Subcutaneous abdominal adipose tissue (tissue), 5 donors: ENCODE results near the gene LTN1.

Experiments
- H3K27ac ChIP-seq: one replicate; pipeline ENCODE4 v1.7.0; 2013; ENCODE audit warnings: low read depth, mild to moderate bottlenecking, inconsistent platforms, low read length, moderate library complexity
- H3K27me3 ChIP-seq, 5 donors: one replicate each; pipeline ENCODE4 v1.7.0; 2013; ENCODE audit warnings: low read length in 5 of 5, inconsistent platforms in 1 of 5; ENCODE audit not compliant: control insufficient read depth in 5 of 5, insufficient read depth in 4 of 5
- H3K36me3 ChIP-seq, 5 donors: one replicate each; pipeline ENCODE4 v1.7.0; 2013; ENCODE audit warnings: low read length in 5 of 5; ENCODE audit not compliant: control insufficient read depth in 5 of 5, insufficient read depth in 5 of 5
- H3K4me1 ChIP-seq, 5 donors: one replicate each; pipeline ENCODE4 v1.7.0; 2013; ENCODE audit warnings: low read length in 5 of 5, mild to moderate bottlenecking in 3 of 5, moderate library complexity in 1 of 5; ENCODE audit not compliant: control insufficient read depth in 5 of 5, insufficient read depth in 5 of 5
- H3K4me3 ChIP-seq, 5 donors: one replicate each; pipeline ENCODE4 v1.7.0; 2013; ENCODE audit warnings: low read length in 5 of 5, low read depth in 1 of 5
- H3K9ac ChIP-seq, 5 donors: one replicate each; pipeline ENCODE4 v1.7.0; 2013; ENCODE audit warnings: low read length in 5 of 5, mild to moderate bottlenecking in 4 of 5, moderate library complexity in 3 of 5
- H3K9me3 ChIP-seq, 5 donors: one replicate each; pipeline ENCODE4 v1.7.0; 2013; ENCODE audit warnings: low read length in 5 of 5; ENCODE audit not compliant: control insufficient read depth in 5 of 5
- donor health status: healthy.
- donor health status: healthy.
- donor health status: healthy.
- donor health status: healthy.
- donor health status: healthy.

Gene LTN1, protein sequence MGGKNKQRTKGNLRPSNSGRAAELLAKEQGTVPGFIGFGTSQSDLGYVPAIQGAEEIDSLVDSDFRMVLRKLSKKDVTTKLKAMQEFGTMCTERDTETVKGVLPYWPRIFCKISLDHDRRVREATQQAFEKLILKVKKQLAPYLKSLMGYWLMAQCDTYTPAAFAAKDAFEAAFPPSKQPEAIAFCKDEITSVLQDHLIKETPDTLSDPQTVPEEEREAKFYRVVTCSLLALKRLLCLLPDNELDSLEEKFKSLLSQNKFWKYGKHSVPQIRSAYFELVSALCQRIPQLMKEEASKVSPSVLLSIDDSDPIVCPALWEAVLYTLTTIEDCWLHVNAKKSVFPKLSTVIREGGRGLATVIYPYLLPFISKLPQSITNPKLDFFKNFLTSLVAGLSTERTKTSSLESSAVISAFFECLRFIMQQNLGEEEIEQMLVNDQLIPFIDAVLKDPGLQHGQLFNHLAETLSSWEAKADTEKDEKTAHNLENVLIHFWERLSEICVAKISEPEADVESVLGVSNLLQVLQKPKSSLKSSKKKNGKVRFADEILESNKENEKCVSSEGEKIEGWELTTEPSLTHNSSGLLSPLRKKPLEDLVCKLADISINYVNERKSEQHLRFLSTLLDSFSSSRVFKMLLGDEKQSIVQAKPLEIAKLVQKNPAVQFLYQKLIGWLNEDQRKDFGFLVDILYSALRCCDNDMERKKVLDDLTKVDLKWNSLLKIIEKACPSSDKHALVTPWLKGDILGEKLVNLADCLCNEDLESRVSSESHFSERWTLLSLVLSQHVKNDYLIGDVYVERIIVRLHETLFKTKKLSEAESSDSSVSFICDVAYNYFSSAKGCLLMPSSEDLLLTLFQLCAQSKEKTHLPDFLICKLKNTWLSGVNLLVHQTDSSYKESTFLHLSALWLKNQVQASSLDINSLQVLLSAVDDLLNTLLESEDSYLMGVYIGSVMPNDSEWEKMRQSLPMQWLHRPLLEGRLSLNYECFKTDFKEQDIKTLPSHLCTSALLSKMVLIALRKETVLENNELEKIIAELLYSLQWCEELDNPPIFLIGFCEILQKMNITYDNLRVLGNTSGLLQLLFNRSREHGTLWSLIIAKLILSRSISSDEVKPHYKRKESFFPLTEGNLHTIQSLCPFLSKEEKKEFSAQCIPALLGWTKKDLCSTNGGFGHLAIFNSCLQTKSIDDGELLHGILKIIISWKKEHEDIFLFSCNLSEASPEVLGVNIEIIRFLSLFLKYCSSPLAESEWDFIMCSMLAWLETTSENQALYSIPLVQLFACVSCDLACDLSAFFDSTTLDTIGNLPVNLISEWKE (N-terminal part only)

DNA sequence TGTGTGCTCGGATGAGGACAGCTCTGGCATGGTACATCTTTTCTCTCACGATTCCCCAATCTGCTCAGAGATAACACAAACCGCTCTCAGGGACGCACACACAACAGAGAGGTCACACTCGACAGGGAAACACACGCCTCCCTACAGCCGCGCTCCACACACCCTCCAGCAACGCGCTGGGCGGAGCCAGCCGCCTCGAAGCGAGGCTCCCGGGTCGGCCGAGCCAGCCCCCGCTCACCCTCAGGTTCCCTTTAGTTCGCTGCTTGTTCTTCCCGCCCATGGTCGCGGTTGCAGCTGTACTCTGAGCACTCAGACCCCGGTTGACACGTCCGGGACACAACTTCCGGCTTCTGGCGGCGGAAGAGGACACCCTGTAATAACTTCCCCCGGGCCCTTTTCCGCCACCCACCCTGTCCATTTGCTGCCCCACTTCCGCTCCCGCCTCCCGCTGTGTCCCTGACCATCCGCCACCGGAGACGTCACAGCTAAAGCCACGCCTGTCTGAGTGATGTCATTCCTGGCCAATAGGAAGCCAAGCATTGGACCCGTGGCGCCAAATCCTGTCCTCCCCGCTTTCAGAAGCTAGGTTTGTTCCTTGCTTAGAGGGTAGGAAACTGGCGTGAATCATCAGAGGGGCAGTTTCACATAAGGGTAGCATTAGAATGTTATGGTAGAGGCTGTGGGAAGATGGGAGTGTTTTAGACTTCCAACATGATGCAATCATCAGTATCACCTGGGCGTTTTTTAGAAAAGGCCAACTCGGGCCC lies at the start of gene LTN1:
Gene LTN1 (minus strand): TSS at position 352 of the 767 bp plus-strand sequence. CDS start 72 bp downstream, at position 280.
- Histone ChIP-seq H3K4me3 (peak within 1 kb of the TSS; percentile 93 to 99 (median 98)), H3K27me3 (no peaks in the 10 kb centered on the region), H3K9ac (peak within 1 kb of the TSS; percentile 97 to 98 (median 98)), H3K9me3 (no peaks in the 10 kb centered on the region), H3K27ac (peak within 1 kb of the TSS; percentile 92), H3K4me1 (peaks cover 2 to 26% (median 21%) of the 10 kb centered on the region in 5 donors), H3K36me3 (no peaks in the 10 kb centered on the region)

DNA sequence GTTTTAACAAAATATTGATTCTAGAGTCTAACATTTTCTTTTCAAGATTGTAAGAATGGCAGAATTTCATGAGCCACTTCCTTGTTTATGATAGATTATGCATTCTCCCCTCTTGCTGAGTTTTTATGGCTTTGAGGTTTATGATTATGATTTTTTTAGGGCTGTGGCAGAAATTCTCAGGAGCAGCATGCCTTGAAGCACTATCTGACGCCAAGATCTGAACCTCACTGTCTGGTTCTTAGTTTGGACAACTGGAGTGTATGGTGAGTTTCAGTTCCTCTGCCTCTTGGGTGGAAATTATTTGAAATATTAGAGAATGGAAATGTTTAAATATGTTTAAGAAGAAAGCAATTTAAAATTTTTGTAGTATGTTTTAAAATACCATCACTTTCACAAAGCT lies 42.0 kb upstream of the LTN1 start:
- H3K36me3 ChIP-seq = peaks cover 53 to 80% (median 67%) of the 10 kb centered on the region in 5 donors
- H3K27me3 ChIP-seq = no peaks in the 10 kb centered on the region
- H3K9ac ChIP-seq = no peak overlapping the region
- H3K4me1 ChIP-seq = peaks cover 0 to 5% (median 0%) of the 10 kb centered on the region in 5 donors
- H3K9me3 ChIP-seq = no peaks in the 10 kb centered on the region
- H3K27ac ChIP-seq = no peak overlapping the region
- no peak overlapping the region for H3K4me3 ChIP-seq

DNA sequence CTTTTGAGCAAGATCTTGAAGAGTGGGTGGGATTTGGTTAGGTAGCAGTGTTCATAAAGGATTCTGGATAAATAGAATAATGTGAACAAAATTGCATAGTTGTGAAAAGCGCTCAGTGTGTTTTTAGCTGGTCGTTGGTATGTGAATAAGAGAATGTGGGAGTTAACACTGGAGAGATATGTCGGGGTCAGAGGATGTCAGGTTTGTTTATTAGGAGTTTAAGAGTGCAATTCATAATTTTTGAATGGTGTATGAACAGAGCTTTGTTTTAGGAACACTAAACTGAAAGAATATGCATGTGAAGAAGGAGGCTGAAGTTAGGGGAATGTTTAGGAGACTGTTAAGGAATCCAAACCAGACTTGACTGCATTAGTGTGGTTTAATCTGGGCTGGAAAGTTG lies 41.2 kb upstream of the LTN1 start:
- Histone ChIP-seq H3K27ac (no peak overlapping the region), H3K4me1 (peaks cover 0 to 9% (median 0%) of the 10 kb centered on the region in 5 donors), H3K36me3 (peaks cover 46 to 78% (median 61%) of the 10 kb centered on the region in 5 donors), H3K27me3 (no peaks in the 10 kb centered on the region), H3K9me3 (no peaks in the 10 kb centered on the region), H3K4me3 (no peak overlapping the region), H3K9ac (no peak overlapping the region)

DNA sequence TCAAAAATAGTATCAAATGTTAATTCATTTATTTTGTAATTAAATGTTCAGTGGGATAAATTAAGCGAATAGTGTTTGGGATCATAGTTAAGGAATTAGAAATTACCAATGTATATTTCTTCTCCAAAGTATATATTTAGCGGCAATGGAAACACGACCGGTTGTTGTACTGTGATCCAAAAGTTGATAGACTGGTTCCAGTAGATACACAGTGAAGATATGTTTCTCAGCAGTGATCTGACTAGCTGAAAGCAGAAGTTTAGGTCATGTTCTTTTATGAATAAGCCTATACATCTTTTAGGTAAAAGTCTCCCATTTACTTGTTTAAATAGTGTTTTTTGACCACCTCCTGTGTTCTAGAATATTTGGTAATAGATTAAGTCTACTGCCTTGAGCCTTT lies 40.6 kb upstream of the LTN1 start:
- H3K9me3 ChIP-seq = no peaks in the 10 kb centered on the region
- peaks cover 0 to 9% (median 0%) of the 10 kb centered on the region in 5 donors for H3K4me1 ChIP-seq
- no peak overlapping the region for H3K27ac ChIP-seq
- H3K9ac ChIP-seq = no peak overlapping the region
- H3K36me3 ChIP-seq = peaks cover 41 to 73% (median 58%) of the 10 kb centered on the region in 5 donors
- H3K27me3 ChIP-seq = no peaks in the 10 kb centered on the region
- H3K4me3 ChIP-seq = no peak overlapping the region

DNA sequence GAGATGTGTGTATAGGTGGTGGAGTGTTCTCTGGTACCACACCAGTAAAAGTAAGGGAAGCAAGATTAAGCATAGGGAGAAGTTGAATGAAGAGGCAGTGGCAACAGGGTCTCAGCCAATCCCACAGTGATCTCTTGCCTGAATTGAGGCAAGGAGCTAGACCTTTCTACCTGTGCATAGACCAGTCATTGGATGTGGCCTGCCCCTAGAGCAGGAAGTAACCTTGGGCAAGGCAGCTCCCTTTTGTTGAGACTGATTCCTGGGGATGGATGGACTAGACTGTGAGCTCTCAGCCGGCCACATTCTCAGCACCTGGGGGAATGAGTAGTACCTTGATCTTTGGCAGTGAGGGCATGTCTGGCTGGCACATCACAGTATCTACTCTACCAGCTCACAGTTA lies 38.2 kb upstream of the LTN1 start:
- H3K4me1 ChIP-seq = peaks cover 0 to 18% (median 6%) of the 10 kb centered on the region in 5 donors
- H3K27ac ChIP-seq = no peak overlapping the region
- peaks cover 26 to 50% (median 39%) of the 10 kb centered on the region in 5 donors for H3K36me3 ChIP-seq
- no peak overlapping the region for H3K9ac ChIP-seq
- H3K27me3 ChIP-seq = no peaks in the 10 kb centered on the region
- H3K9me3 ChIP-seq = no peaks in the 10 kb centered on the region
- no peak overlapping the region for H3K4me3 ChIP-seq

DNA sequence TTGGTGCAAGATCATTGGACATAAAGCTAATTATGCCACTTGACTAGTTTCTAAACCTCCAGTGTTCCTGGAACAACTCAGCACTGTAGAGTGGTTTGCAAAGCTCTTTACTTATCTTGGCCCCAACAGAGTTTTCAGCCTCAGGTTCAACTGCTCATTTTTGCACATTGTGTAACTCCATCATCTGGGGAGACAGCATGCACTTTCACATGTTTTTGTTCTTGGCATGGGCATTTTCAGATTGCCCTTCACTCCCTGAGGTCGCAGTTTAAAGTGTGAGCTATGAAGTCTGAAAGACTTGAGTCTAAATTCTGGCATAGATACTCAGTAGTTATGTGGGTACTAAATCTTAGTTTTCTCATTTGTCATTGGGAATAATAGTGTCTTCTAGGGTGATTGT lies 36.8 kb upstream of the LTN1 start:
- no peak overlapping the region for H3K4me3 ChIP-seq
- no peak overlapping the region for H3K9ac ChIP-seq
- no peak overlapping the region for H3K27ac ChIP-seq
- no peaks in the 10 kb centered on the region for H3K9me3 ChIP-seq
- H3K27me3 ChIP-seq = no peaks in the 10 kb centered on the region
- H3K4me1 ChIP-seq = peaks cover 4 to 26% (median 13%) of the 10 kb centered on the region in 5 donors
- H3K36me3 ChIP-seq = peaks cover 26 to 38% (median 31%) of the 10 kb centered on the region in 5 donors

DNA sequence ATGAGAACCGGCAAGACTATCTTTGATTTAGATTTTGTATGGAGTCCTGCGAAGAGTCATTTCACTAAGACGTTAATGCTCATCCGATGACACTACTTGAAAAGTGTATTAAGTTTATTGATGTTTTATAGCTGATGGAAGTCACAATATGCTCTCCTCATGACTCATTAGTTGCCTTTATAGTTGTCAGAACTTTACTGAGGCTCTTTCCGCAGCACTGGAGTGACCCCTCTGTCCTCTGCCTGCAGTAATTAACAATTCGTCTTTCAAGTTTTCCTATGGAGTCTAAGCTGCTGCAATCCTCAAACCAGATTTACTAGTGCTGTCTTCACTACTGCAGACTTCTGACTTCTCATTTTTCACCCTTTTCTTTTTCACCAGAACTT lies 32.6 kb upstream of the LTN1 start:
- no peaks in the 10 kb centered on the region for H3K9me3 ChIP-seq
- peak overlapping the region; percentile 97 for H3K27ac ChIP-seq
- peak overlapping the region; percentile 93 to 99 (median 99) for H3K9ac ChIP-seq
- peak overlapping the region; percentile 78 to 97 (median 95) for H3K4me3 ChIP-seq
- H3K36me3 ChIP-seq = peaks cover 0 to 6% (median 2%) of the 10 kb centered on the region in 5 donors
- H3K27me3 ChIP-seq = no peaks in the 10 kb centered on the region
- H3K4me1 ChIP-seq = peaks cover 5 to 26% (median 17%) of the 10 kb centered on the region in 5 donors

DNA sequence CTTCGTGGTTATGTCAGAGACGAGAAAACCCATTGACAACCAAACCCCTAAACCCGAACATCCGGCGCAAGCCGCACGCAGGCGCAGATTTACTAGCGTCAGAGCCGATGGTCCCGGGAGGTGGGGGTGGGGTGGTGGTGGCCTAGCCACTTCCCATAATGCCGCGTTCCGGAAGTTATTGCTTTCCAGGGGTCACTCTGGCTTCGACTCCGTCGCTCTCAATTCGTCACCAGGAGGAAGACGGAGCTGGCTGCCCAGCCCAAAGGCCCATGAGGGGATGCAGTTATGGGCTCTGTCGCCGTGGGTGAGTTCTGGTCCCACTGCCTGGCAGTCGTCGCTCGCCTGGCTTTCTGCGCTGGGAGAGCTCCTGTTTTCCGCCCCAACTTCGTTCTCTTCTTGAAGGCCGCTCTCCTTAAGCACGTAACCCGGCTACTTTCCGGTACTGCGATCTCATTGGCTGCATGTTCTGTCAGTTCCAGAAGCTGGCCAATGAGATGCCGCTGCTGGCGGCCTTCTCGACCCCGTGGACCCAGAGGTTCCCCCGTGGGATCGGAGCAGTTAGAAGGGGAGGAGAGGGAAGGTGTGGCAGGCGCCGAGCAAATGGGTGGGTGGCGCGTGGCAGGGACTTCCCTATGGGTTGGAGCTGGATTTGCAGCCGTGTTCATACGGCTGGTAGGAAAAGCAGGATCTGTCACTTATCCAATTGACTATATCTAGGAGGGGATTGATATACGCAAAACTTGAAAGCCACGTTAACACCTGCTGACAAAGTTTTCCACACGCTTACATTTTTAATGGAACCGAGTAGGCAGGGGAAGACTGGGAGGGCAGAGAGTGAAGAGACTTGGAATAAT lies 32.0 kb upstream of the LTN1 start, which contains the start of gene USP16:
Gene USP16 (plus strand): TSS at position 195 of the 854 bp plus-strand sequence. CDS start 3,246 bp downstream, outside the sequence.
- Histone ChIP-seq H3K9me3 (no peaks in the 10 kb centered on the region), H3K9ac (peak within 1 kb of the TSS; percentile 93 to 99 (median 99)), H3K4me1 (peaks cover 7 to 26% (median 21%) of the 10 kb centered on the region in 5 donors), H3K27ac (peak within 1 kb of the TSS; percentile 97), H3K36me3 (peaks cover 0 to 6% (median 2%) of the 10 kb centered on the region in 5 donors), H3K27me3 (no peaks in the 10 kb centered on the region), H3K4me3 (peak within 1 kb of the TSS; percentile 78 to 97 (median 95))
